H9 (cell line): ENCODE measurements around the gene MASP2. TPM values are rescaled to one million over a fixed set of nuclear protein-coding genes. Genes with fewer than 3 reads are reported as not detected.
A peak's percentile ranks its signal among the peaks of the same experiment; 100 is the strongest.

Source experiments
- DNase-seq: peaks from one replicate; pipeline ENCODE4 v3.0.0-alpha.2; 2017
- H2AFZ ChIP-seq: one replicate; pipeline ENCODE4 v1.6.1; 2013; ENCODE audit warnings: mild to moderate bottlenecking, low read length, control low read depth, moderate library complexity
- H2AK5ac ChIP-seq: 2 replicates; pipeline ENCODE4 v1.6.1; 2013; ENCODE audit warnings: low read length, control low read depth, mixed read lengths; ENCODE audit not compliant: insufficient read length
- H2BK120ac ChIP-seq: one replicate; pipeline ENCODE4 v1.6.1; 2013; ENCODE audit warnings: low read depth, mild to moderate bottlenecking, low read length, control low read depth, inconsistent platforms; ENCODE audit not compliant: poor library complexity, severe bottlenecking
- H2BK12ac ChIP-seq: 2 replicates; pipeline ENCODE4 v1.6.1; 2013; ENCODE audit warnings: low read length, control low read depth, mixed read lengths, low read depth; ENCODE audit not compliant: insufficient read length
- H2BK15ac ChIP-seq: 2 replicates; pipeline ENCODE4 v1.6.1; 2013; ENCODE audit warnings: low read depth, low read length, control low read depth
- H2BK20ac ChIP-seq: one replicate; pipeline ENCODE4 v1.6.1; 2013; ENCODE audit warnings: low read depth, mild to moderate bottlenecking, low read length, control low read depth, inconsistent platforms; ENCODE audit not compliant: poor library complexity, severe bottlenecking
- H2BK5ac ChIP-seq: 2 replicates; pipeline ENCODE4 v1.6.1; 2013; ENCODE audit warnings: low read length, control low read depth, mixed read lengths; ENCODE audit not compliant: insufficient read length
- H3K14ac ChIP-seq: 2 replicates; pipeline ENCODE4 v1.6.1; 2013; ENCODE audit warnings: low read length, control low read depth; ENCODE audit not compliant: insufficient read depth
- H3K18ac ChIP-seq: 2 replicates; pipeline ENCODE4 v1.6.1; 2013; ENCODE audit warnings: low read depth, mild to moderate bottlenecking, mixed read lengths, low read length, control low read depth; ENCODE audit not compliant: insufficient read length
- H3K23ac ChIP-seq: 2 replicates; pipeline ENCODE4 v1.6.1; 2013; ENCODE audit warnings: low read length, control low read depth, mixed read lengths, low read depth; ENCODE audit not compliant: insufficient read length
- H3K23me2 ChIP-seq: 2 replicates; pipeline ENCODE4 v1.6.1; 2013; ENCODE audit warnings: low read depth, mild to moderate bottlenecking, mixed read lengths, low read length, control low read depth; ENCODE audit not compliant: insufficient read length, poor library complexity, severe bottlenecking
- H3K27ac ChIP-seq: 2 replicates; pipeline ENCODE4 v1.5.1; 2013; ENCODE audit warnings: low read length, control low read depth, mixed read lengths, low read depth; ENCODE audit not compliant: insufficient read length
- H3K27me3 ChIP-seq: 2 replicates; pipeline ENCODE4 v1.6.1; 2013; ENCODE audit warnings: low read length, control low read depth, inconsistent platforms; ENCODE audit not compliant: insufficient read depth
- H3K4ac ChIP-seq: 2 replicates; pipeline ENCODE4 v1.6.1; 2013; ENCODE audit warnings: low read depth, mild to moderate bottlenecking, control low read depth, inconsistent platforms, low read length, moderate library complexity
- H3K4me1 ChIP-seq: 2 replicates; pipeline ENCODE4 v1.6.1; 2013; ENCODE audit warnings: low read length, control low read depth, inconsistent platforms; ENCODE audit not compliant: insufficient read depth
- H3K4me2 ChIP-seq: 2 replicates; pipeline ENCODE4 v1.6.1; 2013; ENCODE audit warnings: low read length, control low read depth, mixed read lengths; ENCODE audit not compliant: insufficient read length, insufficient read depth
- H3K56ac ChIP-seq: 2 replicates; pipeline ENCODE4 v1.6.1; 2013; ENCODE audit warnings: low read depth, mild to moderate bottlenecking, mixed read lengths, low read length, control low read depth; ENCODE audit not compliant: insufficient read length
- H3K79me1 ChIP-seq: 2 replicates; pipeline ENCODE4 v1.6.1; 2013; ENCODE audit warnings: low read depth, mild to moderate bottlenecking, moderate library complexity, low read length, control low read depth, inconsistent platforms; ENCODE audit not compliant: insufficient read depth, poor library complexity, severe bottlenecking
- H3K79me2 ChIP-seq: 2 replicates; pipeline ENCODE4 v1.6.1; 2013; ENCODE audit warnings: low read length, control low read depth, inconsistent platforms; ENCODE audit not compliant: insufficient read depth
- H3K9ac ChIP-seq: 2 replicates; pipeline ENCODE4 v1.6.1; 2013; ENCODE audit warnings: low read length, control low read depth, mixed read lengths; ENCODE audit not compliant: insufficient read length; ENCODE audit errors: extremely low read depth
- H3K9me3 ChIP-seq: one replicate; pipeline ENCODE4 v1.6.1; 2013; ENCODE audit warnings: low read depth, low read length, inconsistent platforms; ENCODE audit not compliant: control insufficient read depth
- H3T11ph ChIP-seq: one replicate; pipeline ENCODE4 v1.6.1; 2013; ENCODE audit warnings: mild to moderate bottlenecking, low read length, control low read depth, inconsistent platforms
- H4K20me1 ChIP-seq: one replicate; pipeline ENCODE4 v1.6.1; 2013; ENCODE audit not compliant: control insufficient read depth, insufficient read length, insufficient read depth
- H4K5ac ChIP-seq: 2 replicates; pipeline ENCODE4 v1.6.1; 2013; ENCODE audit warnings: low read depth, mild to moderate bottlenecking, mixed read lengths, low read length, control low read depth; ENCODE audit not compliant: insufficient read length
- H4K8ac ChIP-seq: replicated peaks from 2 replicates; pipeline ENCODE4 v1.6.1; 2013; ENCODE audit warnings: low read length, control low read depth, mixed read lengths, low read depth; ENCODE audit not compliant: insufficient read length
- H4K91ac ChIP-seq: 2 replicates; pipeline ENCODE4 v1.6.1; 2013; ENCODE audit warnings: low read depth, mild to moderate bottlenecking, moderate library complexity, mixed read lengths, low read length, control low read depth; ENCODE audit not compliant: insufficient read length
- H3K27ac Mint-ChIP-seq, 3 experiments: 2 replicates in 2 of 3; 3 replicates in 1 of 3; pipeline ENCODE4 v1.8.0; 2020 to 2021; ENCODE audit warnings: mixed read lengths in 3 of 3, mild to moderate bottlenecking in 1 of 3, moderate library complexity in 1 of 3
- H3K27me3 Mint-ChIP-seq: 2 replicates; pipeline ENCODE4 v1.8.0; 2021; ENCODE audit warnings: low read depth, mild to moderate bottlenecking, moderate library complexity, mixed read lengths
- H3K36me3 Mint-ChIP-seq, 3 experiments: 2 replicates in 2 of 3; 3 replicates in 1 of 3; pipeline ENCODE4 v1.8.0; 2020 to 2021; ENCODE audit warnings: low read depth in 3 of 3, mixed read lengths in 3 of 3; ENCODE audit not compliant: insufficient read depth in 1 of 3
- H3K4me1 Mint-ChIP-seq, 2 experiments: 2 replicates each; pipeline ENCODE4 v1.8.0; 2020; ENCODE audit warnings: mixed read lengths in 2 of 2
- H3K4me3 Mint-ChIP-seq, 2 experiments: 2 replicates in 1 of 2; 3 replicates in 1 of 2; pipeline ENCODE4 v1.8.0; 2020 to 2021; ENCODE audit warnings: mild to moderate bottlenecking in 2 of 2, mixed read lengths in 2 of 2, moderate library complexity in 1 of 2
- H3K9me3 Mint-ChIP-seq, 2 experiments: 2 replicates in 1 of 2; 3 replicates in 1 of 2; pipeline ENCODE4 v1.8.0; 2020; ENCODE audit warnings: mild to moderate bottlenecking in 2 of 2, mixed read lengths in 2 of 2, moderate library complexity in 1 of 2
- WGBS: extraction: QIAGEN DNeasy Blood & Tissue Kit; methylation state at CpG from one replicate; pipeline ENCODE4 v1.1.7; 2013; ENCODE audit warnings: missing lambda C conversion rate, low lambda C conversion rate, mixed read lengths; ENCODE audit not compliant: insufficient read length; ENCODE audit errors: extremely low coverage; 5-methylcytosine and 5-hydroxymethylcytosine counted together
- total RNA-seq: library from RNA; stranded (reverse); gene quantifications from 2 replicates; pipeline ENCODE4 v1.2.1, GENCODE V29; 2021
- TF ChIP-seq, protein P1 (sequence below): fragments of 200-600 bp; sonication (generic); conservative IDR thresholded peaks from 3 replicates; pipeline ENCODE4 v1.8.0; 2021; ENCODE audit warnings: antibody characterized with exemption, mild to moderate bottlenecking

MASP2 gene
- total RNA-seq, 1 experiment from 2014 or later = 0.46 TPM

DNA sequence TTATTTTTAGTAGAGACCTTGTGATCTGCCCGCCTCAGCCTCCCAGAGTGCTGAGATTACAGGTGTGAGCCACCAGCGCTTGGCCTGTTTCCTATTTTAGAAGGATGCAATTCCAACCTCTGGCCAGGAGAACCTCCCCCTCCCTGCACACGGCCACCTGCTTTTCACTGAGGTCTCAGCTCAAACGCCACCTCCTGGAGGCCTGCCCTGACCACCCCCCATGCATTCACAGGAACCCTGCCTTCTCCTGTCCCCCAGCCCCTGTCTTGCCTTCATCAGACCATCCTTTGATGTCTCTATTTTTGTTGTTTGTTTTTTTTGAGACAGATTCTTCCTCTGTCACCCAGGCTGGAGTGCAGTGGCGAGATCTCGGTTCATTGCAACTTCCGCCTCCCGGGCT is 10.4 kb upstream of the MASP2 start:
- H4K91ac ChIP-seq = no peak overlapping the region
- H3K23ac ChIP-seq = no peak overlapping the region
- peaks cover 2% of the 10 kb centered on the region; the same call in 1 of the 2 replicates for H3K79me2 ChIP-seq
- H3K27me3 Mint-ChIP-seq = no peaks in the 10 kb centered on the region
- no peak overlapping the region for H3K18ac ChIP-seq
- H3K27me3 ChIP-seq = no peaks in the 10 kb centered on the region; the same call in 1 of the 2 replicates
- no peak overlapping the region for H3T11ph ChIP-seq
- H3K4me1 ChIP-seq = no peaks in the 10 kb centered on the region
- H3K9ac ChIP-seq = no peak overlapping the region
- no peaks in the 10 kb centered on the region for H4K20me1 ChIP-seq
- peaks cover 24 to 56% (median 30%) of the 10 kb centered on the region in 3 experiments for H3K36me3 Mint-ChIP-seq
- peaks cover 7% of the 10 kb centered on the region for H3K23me2 ChIP-seq
- no peak overlapping the region for H2BK15ac ChIP-seq
- H3K4me3 Mint-ChIP-seq = peak overlapping the region; percentile 51 to 88; a peak in 4 of 5 replicates
- no peak overlapping the region for H2BK12ac ChIP-seq
- no CpG with 5 or more reads among the region's 8 CpGs for WGBS
- H3K27ac Mint-ChIP-seq = peak overlapping the region in 2 of 3 experiments; percentile 5 to 82; a peak in 2 of 7 replicates
- no peak overlapping the region for H4K5ac ChIP-seq
- no peak overlapping the region for H2BK20ac ChIP-seq
- H2AFZ ChIP-seq = no peak overlapping the region
- no peak overlapping the region for H2AK5ac ChIP-seq
- H3K4me2 ChIP-seq = no peak overlapping the region
- H3K9me3 Mint-ChIP-seq = no peaks in the 10 kb centered on the region
- no peak overlapping the region for H3K56ac ChIP-seq
- TF ChIP-seq, protein P1, sequence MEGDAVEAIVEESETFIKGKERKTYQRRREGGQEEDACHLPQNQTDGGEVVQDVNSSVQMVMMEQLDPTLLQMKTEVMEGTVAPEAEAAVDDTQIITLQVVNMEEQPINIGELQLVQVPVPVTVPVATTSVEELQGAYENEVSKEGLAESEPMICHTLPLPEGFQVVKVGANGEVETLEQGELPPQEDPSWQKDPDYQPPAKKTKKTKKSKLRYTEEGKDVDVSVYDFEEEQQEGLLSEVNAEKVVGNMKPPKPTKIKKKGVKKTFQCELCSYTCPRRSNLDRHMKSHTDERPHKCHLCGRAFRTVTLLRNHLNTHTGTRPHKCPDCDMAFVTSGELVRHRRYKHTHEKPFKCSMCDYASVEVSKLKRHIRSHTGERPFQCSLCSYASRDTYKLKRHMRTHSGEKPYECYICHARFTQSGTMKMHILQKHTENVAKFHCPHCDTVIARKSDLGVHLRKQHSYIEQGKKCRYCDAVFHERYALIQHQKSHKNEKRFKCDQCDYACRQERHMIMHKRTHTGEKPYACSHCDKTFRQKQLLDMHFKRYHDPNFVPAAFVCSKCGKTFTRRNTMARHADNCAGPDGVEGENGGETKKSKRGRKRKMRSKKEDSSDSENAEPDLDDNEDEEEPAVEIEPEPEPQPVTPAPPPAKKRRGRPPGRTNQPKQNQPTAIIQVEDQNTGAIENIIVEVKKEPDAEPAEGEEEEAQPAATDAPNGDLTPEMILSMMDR = 0 out of 3 replicates have a peak, but pooled peaks have one; percentile 10
- H3K79me1 ChIP-seq = no peaks in the 10 kb centered on the region
- H3K4ac ChIP-seq = no peak overlapping the region
- no peak overlapping the region for H2BK5ac ChIP-seq
- H3K9me3 ChIP-seq = no peaks in the 10 kb centered on the region
- H3K27ac ChIP-seq = no peak overlapping the region
- no peak overlapping the region for H4K8ac ChIP-seq
- no peak for DNase-seq
- peaks cover 17 to 25% of the 10 kb centered on the region in 2 experiments for H3K4me1 Mint-ChIP-seq
- no peak overlapping the region for H2BK120ac ChIP-seq
- H3K14ac ChIP-seq = no peak overlapping the region
